Large intestine (tissue), 3 donors: ENCODE data around the gene MBLAC1. TPM values are rescaled to one million over a fixed set of nuclear protein-coding genes. Genes with fewer than 3 reads are reported as not detected.
A peak's percentile ranks its signal among the peaks of the same experiment; 100 is the strongest.

Source experiments
- DNase-seq, 2 donors: peaks; one replicate each; pipeline versions ENCODE4 v3.0.0 to v3.0.0-alpha.2; 2013
- H3K27ac ChIP-seq: one replicate; pipeline ENCODE4 v1.5.1; 2013; ENCODE audit warnings: low read length
- H3K27me3 ChIP-seq: 2 replicates; pipeline ENCODE4 v1.6.1; 2013; ENCODE audit warnings: low read length; ENCODE audit not compliant: control insufficient read depth, insufficient read depth
- H3K36me3 ChIP-seq: 2 replicates; pipeline ENCODE4 v1.6.1; 2013; ENCODE audit warnings: low read length; ENCODE audit not compliant: control insufficient read depth, insufficient read depth
- H3K4me1 ChIP-seq: one replicate; pipeline ENCODE4 v1.6.1; 2013; ENCODE audit warnings: low read length; ENCODE audit not compliant: control insufficient read depth, insufficient read depth
- H3K4me3 ChIP-seq: one replicate; pipeline ENCODE4 v1.5.1; 2013; ENCODE audit warnings: low read length
- H3K9me3 ChIP-seq: one replicate; pipeline ENCODE4 v1.6.1; 2013; ENCODE audit warnings: mild to moderate bottlenecking, low read depth, low read length, moderate library complexity; ENCODE audit not compliant: control insufficient read depth
- WGBS: methylation state at CpG from one replicate; pipeline ENCODE4 v1.1.5; 2013; ENCODE audit warnings: low lambda C conversion rate; ENCODE audit not compliant: insufficient coverage; 5-methylcytosine and 5-hydroxymethylcytosine counted together
- polyA plus RNA-seq: library from polyadenylated mRNA; unstranded; fragments of 120-200 nt; gene quantifications from one replicate; pipeline ENCODE4 v1.2.1, GENCODE V29; 2013

The MBLAC1 gene
- polyA plus RNA-seq, 1 donor: 2.8 TPM

DNA sequence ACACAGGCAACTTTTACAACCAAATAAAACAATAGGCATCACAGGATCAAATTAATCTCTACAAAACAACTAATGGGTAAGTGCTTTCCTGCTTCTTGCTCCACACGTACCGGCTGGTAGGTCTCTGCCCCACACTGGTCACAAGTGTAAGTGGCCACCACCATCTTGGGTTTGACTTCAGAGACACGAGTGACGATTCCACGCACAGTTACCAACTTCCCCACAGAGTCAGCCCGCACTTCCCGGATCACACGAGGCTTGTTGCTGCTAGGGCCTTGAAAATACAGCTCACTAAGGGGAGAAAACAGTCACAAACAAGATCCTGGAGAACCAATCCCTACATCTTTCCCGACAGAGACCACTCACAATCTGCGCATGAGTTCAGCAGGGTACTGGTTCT lies 27.9 kb upstream of the MBLAC1 start:
- H3K4me3 ChIP-seq: peak overlapping the region; percentile 90

DNA sequence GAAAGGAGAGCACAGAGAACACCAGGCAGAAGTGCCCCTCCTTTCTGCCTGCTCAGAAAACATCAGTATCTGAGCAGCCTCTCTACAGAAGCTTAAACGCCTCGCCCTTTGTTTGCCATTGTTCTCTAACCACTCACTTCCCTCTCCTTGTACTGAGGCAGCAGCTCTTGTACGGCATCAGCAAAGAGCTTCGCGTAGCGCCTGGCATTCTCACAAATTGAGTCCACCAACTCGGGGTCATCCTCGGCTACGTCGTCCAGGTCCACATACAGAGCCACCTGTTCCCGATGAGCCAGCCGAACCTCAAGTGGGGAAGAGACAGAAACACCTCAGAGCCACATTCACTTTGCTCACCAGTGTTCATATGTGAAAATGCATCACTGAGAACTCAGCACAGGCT lies 27.3 kb upstream of the MBLAC1 start:
- H3K27me3 ChIP-seq: no peaks in the 10 kb centered on the region
- peaks cover 61% of the 10 kb centered on the region for H3K36me3 ChIP-seq
- no peaks in the 10 kb centered on the region for H3K9me3 ChIP-seq
- no peak overlapping the region for H3K27ac ChIP-seq
- no peak for DNase-seq
- H3K4me1 ChIP-seq: peaks cover 11% of the 10 kb centered on the region
- peak overlapping the region; percentile 90 for H3K4me3 ChIP-seq
- 60% methylated on average over 2 of the region's 12 CpGs for WGBS

More for the DNA sequence above, 27.9 kb upstream of the MBLAC1 start:
- no peak overlapping the region for H3K27ac ChIP-seq
- no peaks in the 10 kb centered on the region for H3K27me3 ChIP-seq
- DNase-seq: no peak
- H3K4me1 ChIP-seq: peaks cover 11% of the 10 kb centered on the region
- no peaks in the 10 kb centered on the region for H3K9me3 ChIP-seq
- peaks cover 62% of the 10 kb centered on the region for H3K36me3 ChIP-seq
- no CpG with 5 or more reads among the region's 10 CpGs for WGBS

DNA sequence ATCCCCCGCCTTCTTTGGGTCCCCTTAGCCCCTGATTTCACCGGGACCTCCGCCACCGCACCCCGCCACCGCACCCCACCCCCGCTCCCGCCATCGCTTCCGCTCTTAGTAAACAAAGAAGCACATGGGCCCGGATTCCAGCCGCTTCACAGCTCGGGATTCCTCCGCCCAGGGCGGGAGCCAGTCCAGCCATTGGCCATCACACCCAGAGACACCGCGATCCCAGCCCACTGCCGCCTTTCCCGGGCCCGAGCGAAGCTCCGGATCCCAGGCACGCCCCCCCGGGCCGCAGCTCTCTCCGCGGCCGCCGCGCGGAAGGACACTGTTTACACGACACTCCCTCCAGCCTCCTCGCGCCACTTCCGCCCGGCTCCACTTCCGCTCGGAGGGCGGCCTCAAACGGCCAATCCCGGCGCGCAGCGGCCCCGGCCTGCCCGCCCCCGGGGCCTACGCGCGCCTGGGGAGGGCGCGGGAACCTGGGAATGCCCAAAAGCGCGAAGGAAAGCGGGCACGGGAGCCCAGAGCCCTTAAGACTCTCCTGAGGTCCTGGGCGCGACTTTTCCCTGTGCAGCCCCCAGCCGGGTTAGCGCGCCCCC lies 26.2 kb upstream of the MBLAC1 start:
- H3K27me3 ChIP-seq: no peaks in the 10 kb centered on the region
- peaks cover 60% of the 10 kb centered on the region for H3K36me3 ChIP-seq
- peak overlapping the region; percentile 90 for H3K4me3 ChIP-seq
- H3K27ac ChIP-seq: peak overlapping the region; percentile 84
- WGBS: no CpG with 5 or more reads among the region's 61 CpGs
- DNase-seq: peak; percentile 95 to 99
- H3K9me3 ChIP-seq: no peaks in the 10 kb centered on the region
- peaks cover 11% of the 10 kb centered on the region for H3K4me1 ChIP-seq

DNA sequence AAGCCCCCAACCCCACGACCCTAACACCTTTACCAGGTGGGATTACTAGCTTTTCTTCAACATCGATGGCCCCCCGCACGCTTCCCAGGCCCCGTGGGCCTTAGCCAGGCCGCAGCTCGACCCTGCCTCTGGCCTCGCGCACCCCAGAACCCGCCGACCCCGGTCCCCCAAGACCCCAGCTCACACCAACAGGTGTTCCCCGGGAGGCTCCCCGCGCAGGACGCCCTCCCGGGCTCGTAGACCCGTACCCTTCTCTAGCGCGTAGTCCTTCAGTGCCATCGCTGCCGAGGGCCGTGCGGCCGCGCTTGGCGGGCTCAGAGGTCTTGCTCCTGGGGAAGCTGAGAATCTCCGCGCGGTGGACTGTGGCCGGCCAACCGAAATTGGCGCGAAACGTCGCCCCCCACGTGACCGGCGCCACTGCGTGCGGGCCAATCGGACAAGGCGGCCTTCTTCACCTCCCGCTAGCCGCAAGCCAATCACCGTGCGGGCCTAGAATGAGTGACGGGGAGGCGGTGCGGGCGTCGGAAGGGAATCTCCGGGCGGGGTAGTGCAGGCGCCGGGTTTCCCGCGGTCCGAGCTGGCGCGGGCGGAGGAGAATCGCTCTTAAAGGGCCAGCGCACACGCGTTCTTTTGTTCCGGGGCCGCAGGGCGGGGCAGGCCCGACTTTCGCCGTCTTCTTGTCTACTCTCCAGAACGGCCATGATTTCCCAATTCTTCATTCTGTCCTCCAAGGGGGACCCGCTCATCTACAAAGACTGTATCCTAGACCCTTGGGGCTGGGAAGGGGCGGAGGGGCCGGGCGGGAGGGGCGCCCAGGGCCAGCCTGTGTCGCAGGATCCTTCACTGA lies 25.5 kb upstream of the MBLAC1 start, which contains the start of the genes AP4M1 and MCM7:
TSS of gene AP4M1 (plus strand) at position 628 of the 847 bp plus-strand sequence. CDS start at position 700, 72 bp downstream.
TSS of gene MCM7 (minus strand) at position 382 of the 847 bp plus-strand sequence. CDS start at position 279, 103 bp downstream.
- Histone ChIP-seq H3K27me3 (no peaks in the 10 kb centered on the region), H3K4me3 (peak within 1 kb of the TSS; percentile 90), H3K9me3 (no peaks in the 10 kb centered on the region), H3K27ac (peak within 1 kb of the TSS; percentile 96), H3K36me3 (peaks cover 60% of the 10 kb centered on the region), H3K4me1 (peaks cover 11% of the 10 kb centered on the region)
- peak; percentile 99 for DNase-seq
- WGBS: no CpG with 5 or more reads among the region's 80 CpGs

DNA sequence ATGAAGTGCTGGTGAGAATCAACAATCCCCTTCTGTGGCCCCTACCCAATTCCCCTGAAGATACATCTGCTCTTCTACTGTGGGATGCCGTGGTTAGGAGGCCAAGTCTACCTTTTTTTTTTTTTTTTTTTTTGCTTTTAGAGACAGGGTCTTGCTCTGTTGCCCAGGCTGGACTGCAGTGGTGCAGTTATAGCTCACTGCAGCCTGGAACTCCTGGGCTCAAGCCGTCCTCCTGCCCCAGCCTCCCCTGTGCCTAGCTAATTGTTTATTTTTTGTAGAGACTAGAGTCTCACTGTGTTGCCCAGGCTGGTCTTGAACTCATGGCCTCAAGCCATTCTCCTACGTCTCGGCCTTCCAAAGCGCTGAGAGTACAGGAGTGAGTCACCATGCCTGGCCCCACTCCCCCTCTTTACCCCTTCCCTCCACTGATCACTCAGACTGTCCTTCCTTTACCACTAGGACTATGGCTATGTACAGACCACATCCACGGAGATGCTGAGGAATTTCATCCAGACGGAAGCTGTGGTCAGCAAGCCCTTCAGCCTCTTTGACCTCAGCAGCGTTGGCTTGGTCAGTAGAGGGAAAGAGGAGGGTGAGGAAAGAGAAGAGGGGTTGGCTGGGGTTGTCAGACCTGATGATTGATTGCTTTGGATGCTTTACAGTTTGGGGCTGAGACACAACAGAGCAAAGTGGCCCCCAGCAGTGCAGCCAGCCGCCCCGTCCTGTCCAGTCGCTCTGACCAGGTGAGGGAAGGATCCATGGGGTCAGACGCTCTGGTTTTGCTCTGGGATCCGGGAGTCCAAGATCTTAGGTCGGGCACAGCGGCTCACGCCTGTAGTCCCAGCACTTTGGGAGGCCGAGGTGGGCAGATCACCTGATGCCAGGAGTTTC lies 23.6 kb upstream of the MBLAC1 start:
- H3K9me3 ChIP-seq: no peaks in the 10 kb centered on the region
- H3K27ac ChIP-seq: no peak overlapping the region
- no peak for DNase-seq
- H3K4me1 ChIP-seq: peaks cover 11% of the 10 kb centered on the region
- no CpG with 5 or more reads among the region's 17 CpGs for WGBS
- no peak overlapping the region for H3K4me3 ChIP-seq
- H3K36me3 ChIP-seq: peaks cover 58% of the 10 kb centered on the region
- no peaks in the 10 kb centered on the region for H3K27me3 ChIP-seq

DNA sequence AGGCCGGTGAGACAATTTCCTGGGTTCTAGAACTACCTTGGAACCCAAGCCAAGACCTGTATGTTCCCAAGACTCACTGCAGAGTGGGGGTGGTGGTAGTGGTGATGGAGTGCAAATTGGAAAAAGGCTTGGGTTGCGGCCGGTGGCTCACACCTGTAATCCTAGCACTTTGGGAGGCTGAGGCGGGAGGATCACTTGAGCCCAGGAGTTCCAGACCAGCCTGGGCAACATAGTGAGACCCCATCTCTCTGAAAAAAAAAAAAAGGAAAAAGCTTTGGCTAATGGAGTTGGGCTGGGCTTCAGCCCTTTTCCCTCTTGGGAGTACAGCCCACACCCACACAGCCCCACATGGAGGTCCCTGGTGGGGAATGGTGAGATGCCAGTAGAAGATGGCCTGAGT lies 21.2 kb upstream of the MBLAC1 start:
- Histone ChIP-seq H3K4me3 (no peak overlapping the region), H3K4me1 (no peaks in the 10 kb centered on the region), H3K9me3 (no peaks in the 10 kb centered on the region), H3K27ac (no peak overlapping the region), H3K36me3 (peaks cover 61% of the 10 kb centered on the region), H3K27me3 (no peaks in the 10 kb centered on the region)
- WGBS: no CpG with 5 or more reads among the region's 4 CpGs
- no peak for DNase-seq

DNA sequence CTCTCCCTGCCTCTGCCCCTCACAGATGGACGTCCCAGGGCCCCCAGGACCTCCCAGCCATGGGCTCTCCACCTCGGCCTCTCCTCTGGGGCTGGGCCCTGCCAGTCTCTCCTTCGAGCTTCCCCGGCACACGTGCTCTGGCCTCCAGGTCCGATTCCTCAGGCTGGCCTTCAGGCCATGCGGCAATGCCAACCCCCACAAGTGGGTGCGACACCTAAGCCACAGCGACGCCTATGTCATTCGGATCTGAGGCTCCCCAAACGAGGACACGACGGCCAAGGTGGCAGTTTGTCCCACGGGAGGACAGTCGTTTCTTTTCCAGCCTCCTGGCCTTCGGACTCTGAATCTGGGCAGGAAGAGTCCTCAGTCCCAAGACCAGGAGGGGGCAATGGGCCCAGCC lies 20.1 kb upstream of the MBLAC1 start:
- WGBS: no CpG with 5 or more reads among the region's 17 CpGs
- DNase-seq: no peak
- H3K36me3 ChIP-seq: peaks cover 69% of the 10 kb centered on the region
- H3K4me3 ChIP-seq: no peak overlapping the region
- H3K9me3 ChIP-seq: no peaks in the 10 kb centered on the region
- H3K27me3 ChIP-seq: no peaks in the 10 kb centered on the region
- no peak overlapping the region for H3K27ac ChIP-seq
- H3K4me1 ChIP-seq: no peaks in the 10 kb centered on the region

DNA sequence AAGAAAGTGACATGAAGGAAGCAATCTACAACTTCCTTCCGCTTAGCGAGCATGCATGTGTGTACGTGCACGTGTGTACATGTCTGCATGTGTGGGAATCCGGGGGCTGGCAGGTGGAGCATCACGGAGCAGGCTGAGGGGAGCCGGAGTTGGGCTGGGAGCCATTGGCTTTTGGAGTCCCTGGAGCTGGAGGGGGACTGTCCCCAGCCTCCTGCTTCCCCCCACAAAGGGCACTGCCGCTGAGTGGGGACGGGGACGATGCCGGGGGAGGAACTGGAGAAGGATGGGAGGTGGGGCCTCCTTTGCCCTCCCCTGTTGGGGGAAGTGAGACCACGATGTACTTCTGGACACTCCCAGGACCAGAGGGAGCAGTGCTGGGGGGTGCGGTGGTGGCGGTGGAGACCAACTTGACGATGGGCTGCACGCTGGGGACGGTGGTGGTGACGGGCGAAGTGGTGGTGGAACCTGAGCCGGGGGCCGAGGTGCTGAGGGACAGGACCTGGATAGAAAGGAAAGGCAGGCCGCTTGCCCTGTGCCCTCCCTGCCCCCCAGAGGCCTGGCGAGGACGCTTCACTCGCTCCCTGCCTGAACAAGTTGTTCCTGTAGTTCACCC lies 19.5 kb upstream of the MBLAC1 start:
- Histone ChIP-seq H3K36me3 (peaks cover 75% of the 10 kb centered on the region), H3K27me3 (no peaks in the 10 kb centered on the region), H3K9me3 (no peaks in the 10 kb centered on the region), H3K4me3 (no peak overlapping the region), H3K27ac (no peak overlapping the region), H3K4me1 (no peaks in the 10 kb centered on the region)
- no CpG with 5 or more reads among the region's 25 CpGs for WGBS
- DNase-seq: no peak

DNA sequence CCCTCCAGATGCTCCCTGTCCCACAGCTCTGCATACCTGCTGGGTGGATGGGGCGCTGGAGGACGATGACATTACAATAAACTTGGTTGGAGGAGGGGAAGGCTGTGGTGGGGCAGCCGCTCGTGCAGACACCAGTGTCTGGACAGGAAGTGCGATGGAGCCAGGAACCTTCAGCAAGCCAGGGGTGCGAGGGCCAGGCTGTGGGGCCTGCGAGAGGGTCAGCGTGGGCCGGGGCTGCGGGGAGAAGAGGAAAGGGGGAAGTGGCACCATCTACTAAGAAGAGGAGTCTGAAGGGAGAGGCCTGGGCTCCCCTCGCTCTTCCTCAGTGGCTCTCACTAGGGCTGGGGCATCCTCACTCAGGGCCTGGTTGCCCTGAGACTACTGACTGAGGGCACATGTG lies 18.9 kb upstream of the MBLAC1 start:
- no peaks in the 10 kb centered on the region for H3K4me1 ChIP-seq
- 90% methylated on average over 2 of the region's 11 CpGs for WGBS
- H3K4me3 ChIP-seq: no peak overlapping the region
- peaks cover 80% of the 10 kb centered on the region for H3K36me3 ChIP-seq
- DNase-seq: no peak
- H3K9me3 ChIP-seq: no peaks in the 10 kb centered on the region
- H3K27me3 ChIP-seq: no peaks in the 10 kb centered on the region
- H3K27ac ChIP-seq: no peak overlapping the region
